ENCODE results near the gene TCF23. TPM values are rescaled to one million over a fixed set of nuclear protein-coding genes. Genes with fewer than 3 reads are reported as not detected.
"Not testable (repeated sequence)": the region's sequence is repeated elsewhere in the genome, so short reads cannot be mapped to it uniquely, and the experiment has no call there.

Gene TCF23
- total RNA-seq, 1 donor from 2014 or later: 0.08 TPM

DNA sequence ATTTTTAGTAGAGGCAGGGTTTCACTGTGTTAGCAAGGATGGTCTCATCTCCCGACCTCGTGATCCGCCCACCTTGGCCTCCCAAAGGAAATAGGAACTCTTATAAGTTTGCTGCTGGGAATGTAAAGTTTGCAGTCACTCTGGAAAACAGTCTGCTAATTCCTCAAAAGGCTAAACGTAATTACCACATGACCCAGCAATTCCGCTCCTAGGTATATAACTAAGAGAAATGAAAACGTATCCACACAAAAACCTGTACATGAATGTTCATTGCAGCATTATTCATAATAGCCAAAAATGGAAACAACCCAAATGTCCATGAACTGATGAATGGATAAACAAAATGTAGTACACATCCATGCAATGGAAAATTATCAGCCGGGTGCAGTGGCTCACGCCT lies 41.2 kb downstream of the TCF23 start:
- intact Hi-C loops (cut with micrococcal nuclease): no loop called here
- no peaks in the 10 kb centered on the region for H3K36me3 ChIP-seq

DNA sequence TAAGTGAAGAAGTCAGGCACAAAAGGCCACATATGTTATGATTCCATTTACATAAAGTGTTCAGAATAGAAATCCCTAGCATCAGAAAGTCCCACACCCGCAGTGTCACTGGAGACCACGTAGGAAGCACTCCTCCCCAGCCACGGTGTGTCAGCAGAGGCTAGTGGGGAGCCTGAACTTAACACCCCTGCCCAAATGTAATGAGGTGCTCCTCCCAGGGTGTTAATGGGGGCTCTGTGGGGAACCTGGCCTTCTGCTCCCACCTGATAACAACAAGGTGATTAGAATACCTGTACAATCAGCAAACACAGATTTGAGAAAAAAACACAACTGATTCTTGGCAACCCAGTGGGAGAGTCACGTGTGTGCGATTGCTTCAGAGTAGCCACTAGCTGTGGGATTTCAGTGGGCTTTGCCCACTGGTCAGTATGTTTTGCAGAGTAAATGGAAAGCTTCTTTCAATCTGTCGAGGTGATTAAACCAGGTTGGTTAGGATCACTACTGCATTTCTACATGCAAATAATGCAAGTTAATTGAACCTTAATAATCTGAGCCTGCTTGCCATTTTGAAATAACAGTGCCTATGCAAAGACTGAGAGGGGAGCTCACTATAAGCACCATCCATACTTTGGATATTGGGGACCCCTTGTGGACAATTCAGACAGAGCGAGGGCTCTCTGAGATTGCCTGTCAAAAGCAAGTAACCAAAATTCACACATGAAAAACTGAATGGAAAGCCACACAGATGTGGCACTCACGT lies 42.4 kb downstream of the TCF23 start:
- Histone ChIP-seq H3K4me1 (peaks cover under 1% of the 10 kb centered on the region), H3K36me3 (no peaks in the 10 kb centered on the region), H3K9me3 (replicated peaks) (no peaks in the 10 kb centered on the region), H3K27me3 (ENCODE audit: low read depth) (peaks cover 17% of the 10 kb centered on the region), H3K27ac (replicated peaks) (no peak overlapping the region), H3K4me3 (no peak overlapping the region)
- no peak for DNase-seq
- TF ChIP-seq CTCF (IDR thresholded peaks at IDR 0.05; ENCODE audit: borderline replicate concordance): peak; percentile 75
- intact Hi-C loops (cut with micrococcal nuclease): no loop called here

More for the DNA sequence above, 41.2 kb downstream of the TCF23 start:
- no peak overlapping the region for H3K27ac ChIP-seq (replicated peaks)
- no peak overlapping the region for H3K4me3 ChIP-seq
- H3K9me3 ChIP-seq (replicated peaks): no peaks in the 10 kb centered on the region
- H3K27me3 ChIP-seq (ENCODE audit: low read depth): peaks cover 17% of the 10 kb centered on the region
- no peak for TF ChIP-seq CTCF (IDR thresholded peaks at IDR 0.05; ENCODE audit: borderline replicate concordance)
- peaks cover 13% of the 10 kb centered on the region for H3K4me1 ChIP-seq
- no peak for DNase-seq

DNA sequence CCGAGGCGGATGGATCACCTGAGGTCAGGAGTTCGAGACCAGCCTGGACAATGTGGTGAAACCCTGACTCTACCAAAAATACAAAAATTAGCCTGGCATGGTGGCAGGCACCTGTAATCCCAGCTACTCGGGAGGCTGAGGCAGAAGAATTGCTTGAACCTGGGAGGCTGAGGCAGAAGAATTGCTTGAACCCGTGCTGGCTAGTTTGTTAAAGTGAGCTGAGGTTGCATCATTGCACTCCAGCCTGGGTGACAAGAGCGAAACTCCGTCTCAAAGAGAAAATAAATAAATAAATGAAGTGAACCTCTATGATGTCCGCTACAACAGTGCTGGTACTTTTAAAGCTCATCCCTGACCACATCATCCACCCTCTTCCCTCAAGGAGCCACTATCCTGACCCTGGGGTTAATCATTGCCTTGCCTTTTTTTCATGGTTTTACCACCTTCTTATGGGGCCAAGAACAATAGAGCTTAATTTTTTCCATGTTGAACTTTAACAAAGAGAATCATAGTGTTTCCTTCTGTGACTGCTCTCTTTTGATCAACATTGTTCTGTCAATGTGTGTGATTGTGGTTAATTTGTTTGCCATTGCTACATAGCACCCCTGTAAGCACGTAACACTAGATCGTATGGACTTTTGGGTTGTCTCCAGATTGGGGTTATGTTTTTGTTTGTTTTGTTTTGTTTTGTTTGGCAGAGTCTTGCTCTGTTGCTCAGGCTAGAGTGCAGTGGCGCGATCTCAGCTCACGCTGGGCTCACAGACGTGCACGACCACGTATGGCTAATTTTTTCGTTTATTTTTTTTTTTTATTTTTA lies 45.9 kb downstream of the TCF23 start:
- DNase-seq: no peak
- no peaks in the 10 kb centered on the region for H3K9me3 ChIP-seq (replicated peaks)
- TF ChIP-seq CTCF (IDR thresholded peaks at IDR 0.05; ENCODE audit: borderline replicate concordance): no peak
- intact Hi-C loops (cut with micrococcal nuclease): no loop called here
- no peak overlapping the region for H3K4me3 ChIP-seq
- no peak overlapping the region for H3K27ac ChIP-seq (replicated peaks)
- no peaks in the 10 kb centered on the region for H3K36me3 ChIP-seq
- H3K4me1 ChIP-seq: no peaks in the 10 kb centered on the region
- no peaks in the 10 kb centered on the region for H3K27me3 ChIP-seq (ENCODE audit: low read depth)

- intact Hi-C loops (cut with micrococcal nuclease); H3K9me3 ChIP-seq (replicated peaks); H3K36me3 ChIP-seq; H3K27ac ChIP-seq (replicated peaks); H3K4me1 ChIP-seq; DNase-seq; H3K27me3 ChIP-seq (ENCODE audit: low read depth); H3K4me3 ChIP-seq: not testable (repeated sequence)
These were observed 47.0 kb downstream of the TCF23 start for GRCh38 chr2:27195799-27196198.

DNA sequence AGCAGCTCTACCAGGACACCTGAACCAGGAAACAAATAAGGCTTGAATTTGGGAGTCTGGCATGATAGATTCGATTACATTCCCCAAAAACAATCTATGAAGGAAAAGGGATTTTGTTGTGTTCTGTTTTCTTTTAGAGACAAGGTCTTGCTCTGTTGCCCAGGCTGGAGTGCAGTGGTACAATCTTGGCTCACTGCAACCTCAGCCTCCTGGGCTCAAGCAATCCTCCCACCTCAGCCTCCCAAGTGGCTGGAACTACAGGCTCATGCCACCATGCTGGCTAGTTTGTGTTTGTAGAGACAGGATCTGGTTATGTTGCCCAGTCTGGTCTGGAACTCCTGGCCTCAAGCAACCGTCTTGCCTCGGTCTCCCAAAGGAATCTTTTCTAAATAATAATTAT lies 49.3 kb downstream of the TCF23 start:
- H3K27ac ChIP-seq (replicated peaks); H3K4me3 ChIP-seq; H3K27me3 ChIP-seq (ENCODE audit: low read depth); DNase-seq; H3K9me3 ChIP-seq (replicated peaks); intact Hi-C loops (cut with micrococcal nuclease); H3K4me1 ChIP-seq: not testable (repeated sequence)
- H3K36me3 ChIP-seq: peaks cover 30% of the 10 kb centered on the region

GRCh38 chr2:27198627-27199026 lies 49.8 kb downstream of the TCF23 start:
- intact Hi-C loops (cut with micrococcal nuclease): no loop called here
- no peak for TF ChIP-seq CTCF (IDR thresholded peaks at IDR 0.05; ENCODE audit: borderline replicate concordance)
- Histone ChIP-seq H3K4me3 (no peak overlapping the region), H3K9me3 (replicated peaks) (no peaks in the 10 kb centered on the region), H3K27ac (replicated peaks) (no peak overlapping the region), H3K36me3 (peaks cover 36% of the 10 kb centered on the region), H3K27me3 (ENCODE audit: low read depth) (no peaks in the 10 kb centered on the region), H3K4me1 (no peaks in the 10 kb centered on the region)
- DNase-seq: no peak

All from left ventricle myocardium inferior (tissue), 1 donor.